Midbrain (tissue), 1 donor: Measurements from ENCODE around the gene RAB3B.
"Not testable (repeated sequence)": the region's sequence is repeated elsewhere in the genome, so short reads cannot be mapped to it uniquely, and the experiment has no call there.

Experiments used
- DNase-seq: peaks from one replicate; lab custom pipeline; 2025; lab: John Stamatoyannopoulos, UW

The RAB3B gene

DNA sequence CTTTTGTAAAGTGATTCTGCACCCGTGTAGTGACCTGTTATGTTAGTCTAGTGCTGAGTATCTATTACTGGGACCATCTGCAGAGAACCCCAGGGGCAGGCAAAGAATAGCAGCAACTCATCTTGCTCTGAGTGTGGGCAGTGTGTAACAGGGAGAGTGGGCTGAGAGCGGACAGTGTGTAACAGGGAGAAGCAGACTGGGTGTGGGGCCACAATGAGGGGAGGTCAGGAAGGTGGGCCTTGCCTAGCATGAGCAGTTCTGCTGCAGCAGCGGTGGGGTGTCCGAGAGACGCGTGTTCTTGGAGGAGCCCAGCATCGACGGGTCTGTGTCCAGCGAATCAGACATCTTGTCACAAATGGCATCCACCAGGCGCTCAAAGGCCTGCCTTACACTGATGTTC is 70.8 kb downstream of the RAB3B start:
- no peak for DNase-seq

DNA sequence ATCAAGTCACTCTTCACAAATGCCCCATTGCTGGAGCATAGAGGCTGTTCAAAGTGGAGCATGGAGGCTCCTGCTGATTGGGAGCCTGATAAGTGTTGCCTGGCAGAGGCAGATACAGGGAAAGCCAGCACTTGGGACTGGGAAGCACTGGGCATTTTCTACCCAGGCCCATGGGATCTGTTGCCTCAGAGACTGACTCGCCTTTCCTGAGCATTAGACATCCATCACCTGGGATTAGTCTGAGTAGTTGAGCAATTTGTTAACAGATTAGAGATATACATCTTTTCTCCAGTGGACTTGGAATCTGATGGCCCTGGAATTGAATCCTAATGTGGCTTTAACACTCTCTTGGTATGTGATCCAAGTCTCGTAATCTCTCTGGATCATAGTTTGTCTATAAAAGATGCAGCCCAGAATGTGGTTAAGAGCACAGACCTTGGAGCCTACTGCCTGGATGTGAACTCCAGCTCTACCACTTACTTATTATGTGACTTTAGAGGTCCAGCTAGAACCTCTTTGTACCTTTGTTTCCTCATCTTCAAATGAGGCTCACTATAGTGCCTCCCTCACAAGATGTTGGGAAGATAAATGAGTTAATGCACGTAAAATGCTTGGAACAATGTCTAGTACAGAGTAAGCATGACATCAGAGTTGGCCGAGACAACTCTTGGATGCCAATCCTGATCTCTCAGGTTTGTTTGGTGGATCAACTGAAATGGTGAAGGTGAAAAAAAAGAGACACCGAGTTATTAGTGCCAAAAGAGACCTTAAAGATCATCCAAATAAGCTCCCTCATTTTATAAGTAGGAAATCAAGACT is 73.7 kb downstream of the RAB3B start:
- DNase-seq: no peak

DNA sequence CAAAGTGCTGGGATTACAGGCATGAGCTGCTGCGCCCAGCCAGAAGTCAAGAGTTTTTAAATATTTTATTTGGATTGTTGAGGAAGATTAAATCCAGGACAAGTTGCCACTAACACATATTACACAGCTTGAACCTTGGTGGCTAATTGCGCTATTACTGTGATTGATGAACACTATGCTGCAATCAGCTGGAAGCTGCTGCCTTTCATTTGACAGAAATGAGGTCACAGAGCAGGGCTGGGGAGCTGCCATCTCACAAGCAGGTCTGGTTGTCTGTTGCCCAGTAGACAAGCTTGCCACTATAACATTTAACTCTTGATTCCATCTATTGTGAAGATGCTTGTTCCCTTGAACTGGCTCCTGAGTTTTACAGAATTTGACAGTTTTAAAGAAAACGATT is 74.5 kb downstream of the RAB3B start:
- DNase-seq: no peak

DNA sequence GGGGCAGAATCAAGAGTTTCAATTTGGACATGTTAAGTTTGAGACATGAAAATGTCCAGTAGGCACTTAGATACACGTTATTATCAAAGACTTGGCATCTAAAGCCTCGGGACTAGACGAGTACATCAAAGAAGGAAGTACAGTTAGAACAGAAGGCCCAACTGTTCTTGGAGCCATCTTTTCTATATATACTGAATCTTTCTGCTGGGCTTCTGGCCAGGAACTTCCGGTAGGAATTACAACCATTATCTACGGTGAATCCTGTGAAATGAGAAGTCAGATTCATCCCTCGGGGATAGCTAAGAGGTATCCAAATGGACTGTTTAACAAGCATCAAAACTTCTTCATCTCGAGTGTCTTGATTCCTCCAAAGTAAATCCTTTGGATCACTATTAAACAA is 77.6 kb downstream of the RAB3B start:
- DNase-seq: no peak

DNA sequence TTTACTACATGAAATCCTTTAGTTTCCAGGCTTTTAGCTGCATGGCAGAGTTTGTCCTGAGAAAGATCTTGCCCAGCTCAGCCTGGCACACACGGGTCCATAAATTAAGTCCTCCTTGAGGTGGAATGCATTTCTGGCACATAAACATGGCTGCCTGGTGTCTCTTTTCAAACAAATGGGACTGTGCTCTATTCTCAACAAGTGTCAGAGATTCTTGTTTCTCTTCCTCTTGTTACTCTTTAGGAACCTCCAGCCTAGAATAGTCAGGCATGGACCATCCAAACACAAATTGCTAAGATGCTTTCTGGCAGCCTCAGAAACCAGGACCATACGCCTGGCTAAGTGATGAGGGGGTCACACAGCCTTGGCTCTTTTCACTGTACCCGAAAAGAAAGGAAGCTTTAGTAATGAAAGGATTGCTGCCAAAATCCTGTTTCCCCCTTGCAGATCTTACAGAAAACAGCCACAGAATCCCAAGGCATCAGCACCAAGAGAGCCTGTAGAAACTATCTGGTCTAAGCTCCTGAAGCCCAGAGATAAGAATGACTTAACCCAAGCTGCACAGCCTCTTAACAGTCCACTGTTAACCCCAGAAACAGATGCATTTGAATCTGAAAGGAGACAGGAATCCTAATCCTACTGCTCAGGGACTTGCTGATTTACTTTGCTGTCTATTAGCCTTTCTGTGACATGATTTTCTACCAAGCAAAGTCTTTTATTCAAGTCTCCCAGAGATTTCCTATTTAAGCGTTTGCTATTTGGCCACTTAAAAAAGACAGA is 80.1 kb downstream of the RAB3B start:
- no peak for DNase-seq

DNA sequence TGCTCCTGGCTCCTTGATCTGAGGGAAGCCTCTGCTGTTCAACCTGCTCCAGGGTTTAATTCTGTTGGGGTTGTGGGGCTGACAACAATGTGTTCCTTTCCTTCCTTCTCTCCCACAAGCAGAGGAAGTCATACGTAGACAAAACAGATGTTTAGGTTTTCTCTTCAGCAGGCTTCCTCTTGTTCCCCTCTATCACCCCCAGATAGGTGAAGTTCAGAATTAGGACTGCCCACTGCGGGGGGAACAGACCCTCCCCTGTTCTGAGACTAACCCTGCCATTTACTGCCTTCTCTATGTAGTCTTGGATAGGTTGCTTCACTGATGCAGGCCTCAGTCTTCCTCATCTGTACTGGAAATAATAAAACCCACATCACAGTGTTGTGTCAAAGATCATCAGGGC is 82.0 kb downstream of the RAB3B start:
- DNase-seq: no peak

DNA sequence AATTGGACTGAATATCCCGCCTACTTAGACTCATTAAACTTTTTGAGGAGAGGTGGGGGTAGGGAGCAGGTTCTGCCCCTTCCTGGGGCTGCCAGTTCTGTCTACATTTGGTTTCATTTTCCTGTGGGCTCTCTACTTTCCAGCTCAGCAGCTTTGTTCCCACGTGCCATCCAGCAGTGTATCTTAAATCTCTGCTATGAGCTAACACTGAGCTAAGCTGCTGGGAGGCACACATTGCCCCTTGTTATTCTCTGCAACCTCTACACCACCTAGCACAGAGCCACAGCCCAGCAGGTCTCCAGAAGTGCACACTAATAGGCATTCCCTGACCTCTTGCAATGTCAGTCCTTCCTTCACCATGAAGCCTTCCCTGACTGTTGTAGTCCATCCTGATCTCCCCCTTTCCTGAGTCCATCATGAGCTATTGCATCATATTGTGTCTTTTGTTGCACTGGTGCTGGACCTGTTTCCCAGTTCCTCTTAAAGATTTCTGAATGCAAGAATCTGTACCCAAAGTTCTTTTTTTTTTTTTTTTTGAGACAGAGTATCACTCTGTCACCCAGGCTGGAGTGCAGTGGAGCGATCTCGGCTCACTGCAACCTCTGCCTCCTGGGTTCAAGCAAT is 83.3 kb downstream of the RAB3B start:
- DNase-seq: no peak

DNA sequence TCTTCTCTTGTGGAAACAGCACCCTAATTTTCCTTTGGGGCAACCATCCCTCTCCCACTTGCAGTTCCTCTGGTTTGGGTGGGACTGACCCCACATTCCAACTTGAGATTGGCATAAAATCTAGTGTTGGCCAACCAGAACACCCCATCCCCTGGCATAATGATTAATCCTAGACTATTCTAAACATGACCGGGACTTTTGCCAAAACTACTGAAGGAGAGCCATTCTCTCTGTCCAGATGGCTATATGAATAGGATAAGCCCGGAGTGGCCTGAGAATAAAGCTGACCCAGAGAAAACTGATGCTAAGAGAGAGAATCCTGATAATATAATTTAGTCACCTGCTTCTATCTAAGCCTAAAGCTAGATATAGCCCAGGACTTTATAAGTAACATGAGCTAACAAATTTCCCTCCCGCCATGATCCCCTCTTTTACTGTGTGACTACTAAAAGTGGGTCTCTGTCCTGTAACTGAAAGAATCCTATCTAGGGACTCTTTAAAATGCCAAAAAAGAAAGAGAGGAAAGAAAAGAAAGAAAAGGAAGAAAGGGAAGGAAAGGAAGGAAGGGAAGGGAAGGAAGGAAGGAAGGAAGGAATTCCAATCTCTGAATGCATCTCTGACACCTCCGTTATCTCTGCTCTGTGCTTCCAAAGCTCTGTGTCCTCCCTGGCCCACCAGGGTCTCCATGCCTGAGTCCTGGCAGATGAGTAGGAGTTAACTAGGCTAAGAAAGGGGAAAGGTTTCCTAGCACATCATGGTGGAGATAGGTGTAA is 84.0 kb downstream of the RAB3B start:
- peak; percentile 64 for DNase-seq

DNA sequence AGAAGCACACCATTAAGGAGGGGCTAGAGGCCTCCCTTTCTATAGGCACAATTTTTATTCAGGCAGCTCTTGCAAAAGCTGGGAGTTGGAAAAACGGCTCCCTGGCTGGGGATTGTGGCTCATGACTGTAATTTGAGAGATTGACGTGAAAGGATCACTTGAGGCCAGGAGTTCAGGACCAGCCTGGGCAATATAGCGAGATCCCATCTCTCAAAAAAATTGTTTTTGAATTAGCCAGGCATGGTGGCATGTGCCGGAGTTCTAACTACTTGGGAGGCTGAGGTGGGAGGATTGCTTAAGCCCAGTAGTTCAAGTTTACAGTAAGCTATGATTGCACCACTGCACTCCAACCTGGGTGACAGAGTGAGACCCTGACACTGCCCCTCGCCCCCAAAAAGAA is 88.0 kb downstream of the RAB3B start:
- DNase-seq: no peak

DNA sequence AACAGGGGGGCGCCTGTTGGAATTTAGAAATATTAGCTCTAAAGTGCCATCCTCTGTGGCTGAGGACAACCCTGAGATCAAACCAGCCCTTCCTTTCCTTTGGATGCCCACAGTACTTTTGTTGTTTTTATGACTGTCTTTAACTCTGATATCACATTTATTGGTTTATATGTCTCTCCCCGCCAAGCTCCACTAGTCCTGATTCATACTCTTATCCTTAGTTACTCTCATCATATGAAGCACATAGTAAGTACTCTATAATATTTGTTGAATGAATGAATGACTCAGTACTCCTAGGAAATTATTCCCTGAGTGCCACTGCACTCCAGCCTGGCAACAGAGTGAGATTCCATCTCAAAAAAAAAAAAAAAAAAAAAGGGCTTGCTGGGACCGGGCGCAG is 89.3 kb downstream of the RAB3B start:
- no peak for DNase-seq

DNA sequence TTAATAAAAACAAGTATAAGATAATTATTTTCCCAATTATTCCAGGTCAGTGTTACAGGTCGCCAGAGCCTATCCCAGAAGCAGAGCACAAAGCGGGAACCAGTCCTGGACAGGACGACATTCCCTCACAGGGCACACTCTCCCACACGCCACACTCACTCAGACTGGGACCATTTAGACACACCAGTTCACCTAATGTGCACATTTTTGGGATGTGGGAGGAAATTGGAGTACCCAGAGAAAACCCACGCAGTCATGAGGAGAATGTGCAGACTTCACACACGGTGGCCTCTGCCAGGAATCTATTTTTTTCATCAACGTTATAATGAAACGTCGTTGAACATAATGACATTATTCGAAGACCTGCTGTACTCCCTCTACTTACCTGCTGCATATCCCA is 91.5 kb downstream of the RAB3B start:
- no peak for DNase-seq

DNA sequence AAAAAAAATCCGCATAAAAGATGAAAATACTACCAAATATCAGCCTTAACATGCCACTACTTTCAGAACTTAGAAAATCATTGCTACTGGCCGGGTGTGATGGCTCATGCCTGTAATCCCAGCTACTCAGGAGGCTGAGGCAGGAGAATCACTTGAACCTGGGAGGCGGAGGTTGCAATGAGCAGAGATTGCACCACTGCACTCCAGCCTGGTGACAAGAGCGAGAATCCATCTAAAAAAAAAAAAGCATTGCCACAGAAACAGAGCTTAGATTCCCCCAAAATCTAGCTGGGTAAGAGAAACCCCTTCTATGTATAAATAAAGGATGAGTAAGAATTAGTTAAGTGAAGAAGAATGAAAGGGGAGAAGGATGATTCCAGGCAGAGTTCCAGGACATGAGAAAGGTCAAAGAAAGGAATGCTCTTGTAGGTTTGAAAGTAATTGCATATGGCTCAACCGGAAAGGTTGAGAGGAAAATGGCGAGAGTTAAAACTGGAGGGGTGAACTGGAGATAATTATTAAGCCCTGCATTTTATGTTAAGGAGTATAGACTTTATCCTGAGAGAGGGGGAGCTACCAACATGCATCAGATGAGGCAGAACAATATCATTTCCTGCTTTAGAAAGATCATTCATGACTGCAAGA is 92.3 kb downstream of the RAB3B start:
- no peak for DNase-seq

DNA sequence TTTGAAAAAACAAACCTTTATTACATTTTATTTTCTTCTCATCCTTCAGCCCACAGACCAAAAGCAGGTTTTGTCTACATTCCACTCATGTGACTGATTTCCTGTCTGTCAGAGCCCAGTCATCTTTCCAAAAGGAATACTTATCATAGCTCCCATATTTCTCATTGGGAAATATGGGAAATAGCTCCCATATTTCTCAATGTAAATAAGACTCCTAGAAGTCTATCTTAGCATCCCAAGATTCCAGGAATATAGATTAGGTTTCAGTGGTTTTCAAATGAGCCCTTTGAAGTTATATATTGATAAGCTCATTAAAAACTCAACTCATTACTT is 92.8 kb downstream of the RAB3B start:
- DNase-seq: no peak

DNA sequence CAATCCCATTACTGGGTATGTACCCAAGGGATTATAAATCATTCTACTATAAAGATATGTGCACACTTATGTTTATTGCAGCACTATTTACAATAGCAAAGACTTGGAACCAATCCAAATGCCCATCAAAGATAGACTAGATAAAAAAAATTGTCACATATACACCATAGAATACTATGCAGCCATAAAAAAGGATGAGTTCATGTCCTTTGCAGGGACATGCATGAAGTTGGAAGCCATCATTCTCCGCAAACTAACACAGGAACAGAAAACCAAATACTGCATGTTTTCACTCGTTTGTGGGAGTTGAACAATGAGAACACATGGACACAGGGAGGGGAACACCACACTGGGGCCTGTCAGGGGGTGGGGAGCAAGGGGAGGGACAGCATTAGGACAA is 95.8 kb downstream of the RAB3B start:
- not testable (repeated sequence) for DNase-seq

DNA sequence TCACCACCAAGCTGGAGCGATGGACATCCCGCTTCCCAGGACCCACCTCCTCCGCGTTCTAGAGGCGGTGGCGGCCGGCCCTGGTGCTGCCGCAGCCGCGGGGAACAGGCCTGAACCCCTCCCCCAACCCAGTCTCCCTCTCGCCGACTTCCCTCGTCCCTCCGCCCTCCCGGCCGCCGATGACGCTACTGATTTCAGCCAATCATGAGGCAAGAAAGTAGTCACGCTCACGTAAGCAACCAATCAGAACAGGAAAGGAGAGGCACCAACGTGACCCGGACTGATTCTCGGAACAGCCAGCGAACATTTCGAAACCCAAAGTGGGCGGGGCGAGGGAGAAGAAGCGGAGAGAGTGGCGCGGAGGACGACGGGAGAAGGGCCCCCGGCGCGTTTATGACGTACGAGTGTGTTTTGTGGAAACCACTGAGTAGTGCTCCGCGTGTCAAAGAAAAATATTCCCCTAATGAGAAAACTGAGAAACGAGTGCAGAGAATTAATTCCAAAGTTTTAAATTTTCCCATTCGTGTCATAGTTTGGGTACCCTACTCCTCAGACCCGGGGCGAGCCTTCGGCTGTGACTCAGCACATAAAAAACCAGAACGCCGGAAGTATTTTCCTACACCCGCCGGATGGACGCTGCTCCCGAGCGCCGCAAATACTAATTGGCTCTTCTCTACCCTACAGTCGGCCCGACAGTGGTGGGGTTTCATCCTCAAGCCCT is 111.7 kb downstream of the RAB3B start, which contains the start of gene NRDC:
Gene NRDC (minus strand): TSS at position 112 of the 721 bp plus-strand sequence. CDS start 112 bp downstream, outside the sequence.
- peak; percentile 100 for DNase-seq

DNA sequence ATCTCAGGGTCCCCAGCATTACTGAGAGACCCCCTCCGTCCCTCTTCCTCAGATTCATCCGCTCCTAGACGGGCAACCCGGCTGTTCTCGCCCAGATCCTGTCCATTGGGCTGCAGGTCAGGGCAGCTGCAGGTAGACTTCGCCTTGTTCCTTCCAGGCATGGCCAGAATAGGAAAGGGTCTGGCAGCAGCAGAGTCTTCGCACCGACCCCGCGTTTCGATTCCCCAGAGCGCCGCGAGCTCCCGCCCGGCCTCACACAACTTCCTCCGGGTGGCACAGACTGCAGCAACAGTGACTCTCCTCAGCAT is 112.2 kb downstream of the RAB3B start:
- no peak for DNase-seq

DNA sequence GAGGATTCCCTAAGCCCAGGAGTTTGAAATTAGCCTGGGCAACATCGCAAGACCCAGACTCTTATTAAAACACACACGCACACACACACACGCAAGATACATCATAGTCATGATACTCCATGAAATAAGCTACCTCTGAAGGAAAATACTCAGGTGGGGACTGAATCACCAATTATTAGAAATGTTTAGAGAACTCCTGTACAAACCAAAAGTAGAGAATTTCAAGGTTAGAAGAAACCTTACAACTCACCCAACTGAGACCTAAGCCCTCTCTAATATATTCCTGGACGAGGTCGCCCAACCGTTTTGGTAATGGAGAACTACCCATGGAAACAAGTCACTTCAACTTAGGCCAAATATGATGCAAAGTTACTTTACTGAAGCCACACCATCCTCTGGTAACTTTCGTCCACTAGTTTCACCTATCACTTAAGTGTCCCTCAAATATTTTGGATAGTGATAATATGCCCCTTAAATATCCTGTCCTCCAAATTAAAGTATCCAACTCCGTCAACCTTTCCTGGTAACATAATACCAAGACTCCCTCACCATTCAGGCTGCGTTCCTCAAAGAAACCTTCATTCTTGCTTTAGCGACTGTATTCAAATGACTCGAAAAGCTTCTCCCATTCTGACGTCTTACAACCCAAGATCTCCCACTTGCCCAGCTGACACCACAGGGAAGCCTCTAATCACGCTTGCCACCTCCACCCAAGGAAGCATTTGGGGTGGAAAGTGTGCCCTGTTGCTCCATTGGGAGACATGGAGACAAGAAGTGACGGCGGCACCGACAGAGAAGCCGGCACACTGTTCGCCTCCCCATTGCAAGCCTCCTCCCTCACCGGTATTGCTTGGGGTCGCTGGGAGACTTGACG is 112.8 kb downstream of the RAB3B start:
- no peak for DNase-seq

DNA sequence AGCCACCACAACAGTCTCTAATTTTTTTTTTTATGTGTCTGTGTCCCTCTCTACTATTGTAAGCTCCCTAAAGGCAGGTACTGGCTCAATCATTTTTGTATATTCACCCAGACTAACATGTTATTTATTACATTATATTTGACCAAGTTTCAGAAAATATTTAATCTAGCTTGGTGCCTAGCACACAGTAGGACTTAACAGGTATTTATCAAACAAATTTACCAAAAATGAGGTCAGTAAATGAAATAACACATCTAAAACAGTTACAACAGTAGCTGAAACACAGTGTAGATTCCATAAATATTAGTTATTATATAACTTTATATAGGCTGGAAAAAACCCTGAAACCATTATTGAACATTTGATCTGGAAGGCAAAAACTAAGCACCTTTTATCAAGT is 114.7 kb downstream of the RAB3B start:
- no peak for DNase-seq

DNA sequence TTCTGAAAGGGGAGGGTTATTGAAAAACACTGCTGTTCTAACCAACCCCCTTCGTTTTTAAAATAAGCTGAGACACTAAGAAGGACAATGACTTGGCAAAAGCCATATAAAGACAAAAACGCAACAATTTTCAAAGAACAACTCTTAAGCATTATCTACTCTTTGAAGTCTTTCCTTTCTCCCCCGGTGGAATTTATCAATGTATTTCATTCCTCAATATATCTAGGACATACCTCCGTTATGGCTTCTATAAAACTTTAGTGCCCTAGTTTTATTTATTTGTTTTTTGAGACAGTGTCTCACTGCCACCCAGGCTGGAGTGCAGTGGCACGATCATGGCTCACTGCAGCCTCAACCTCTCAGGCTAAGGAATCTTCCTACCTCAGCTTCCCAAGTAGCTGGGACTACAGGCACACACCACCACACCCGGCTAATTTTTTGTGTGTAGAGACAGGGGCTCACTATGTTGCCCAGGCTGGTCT is 115.2 kb downstream of the RAB3B start:
- DNase-seq: no peak

DNA sequence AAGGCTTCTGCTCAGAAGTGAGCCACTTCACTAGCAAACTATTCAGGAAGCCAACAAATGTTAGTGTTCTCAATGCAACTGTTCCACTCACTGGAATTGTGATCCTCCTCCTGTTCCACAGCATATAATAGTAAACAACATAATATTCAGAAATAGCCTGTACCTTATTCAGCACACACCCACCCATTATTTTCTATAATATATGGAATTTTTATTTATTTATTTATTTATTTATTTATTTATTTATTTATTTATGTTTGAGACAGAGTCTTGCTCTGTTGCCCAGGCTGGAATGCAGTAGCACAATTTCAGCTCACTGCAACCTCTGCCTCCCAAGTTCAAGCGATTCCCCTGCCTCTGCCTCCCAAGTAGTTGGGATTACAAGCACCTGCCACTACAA is 117.2 kb downstream of the RAB3B start:
- DNase-seq: not testable (repeated sequence)
